GM19099 (cell line): ENCODE results near the gene KCNIP4.

Source experiments
- POLR2A ChIP-seq: IDR thresholded peaks from 3 replicates; pipeline ENCODE4 v1.6.1; 2011; ENCODE audit warnings: low read depth; ENCODE audit not compliant: insufficient read length; ENCODE audit errors: extremely low read depth

KCNIP4 gene

GRCh38 chr4:21948347-21949072 is at the start of gene KCNIP4:
Gene KCNIP4, minus strand, starts transcription at chr4:21948772.
- TF ChIP-seq POLR2A: no peak

- TF ChIP-seq POLR2A: no peak
Observed at GRCh38 chr4:21992330-21992729, 43.8 kb upstream of the KCNIP4 start.

- no peak for TF ChIP-seq POLR2A
Observed at GRCh38 chr4:21991562-21991961, 43.0 kb upstream of the KCNIP4 start.

GRCh38 chr4:21991050-21991449 is 42.5 kb upstream of the KCNIP4 start:
- TF ChIP-seq POLR2A: no peak

GRCh38 chr4:21989351-21989750 is 40.8 kb upstream of the KCNIP4 start:
- TF ChIP-seq POLR2A: no peak

GRCh38 chr4:21986307-21986706 is 37.7 kb upstream of the KCNIP4 start:
- TF ChIP-seq POLR2A: no peak

GRCh38 chr4:21982087-21982486 is 33.5 kb upstream of the KCNIP4 start:
- no peak for TF ChIP-seq POLR2A

- TF ChIP-seq POLR2A: no peak
Observed at GRCh38 chr4:21979196-21979595, 30.6 kb upstream of the KCNIP4 start.

GRCh38 chr4:21976166-21976565 is 27.6 kb upstream of the KCNIP4 start:
- TF ChIP-seq POLR2A: no peak

GRCh38 chr4:21973850-21974249 is 25.3 kb upstream of the KCNIP4 start:
- TF ChIP-seq POLR2A: no peak

GRCh38 chr4:21964762-21965319 is 16.3 kb upstream of the KCNIP4 start:
- no peak for TF ChIP-seq POLR2A

- TF ChIP-seq POLR2A: no peak
Observed at GRCh38 chr4:21962691-21963090, 14.1 kb upstream of the KCNIP4 start.

- no peak for TF ChIP-seq POLR2A
Observed at GRCh38 chr4:21960793-21961192, 12.2 kb upstream of the KCNIP4 start.

- TF ChIP-seq POLR2A: no peak
Observed at GRCh38 chr4:21954916-21955315, 6.3 kb upstream of the KCNIP4 start.

GRCh38 chr4:21953653-21954052 is 5.1 kb upstream of the KCNIP4 start:
- TF ChIP-seq POLR2A: no peak

GRCh38 chr4:21952549-21952948 is 4.0 kb upstream of the KCNIP4 start:
- TF ChIP-seq POLR2A: no peak

GRCh38 chr4:21949073-21949457 is 493 bp upstream of the KCNIP4 start:
- TF ChIP-seq POLR2A: no peak
